Activated CD8-positive, alpha-beta memory T cell treated with anti-CD3 and anti-CD28 coated beads, Interleukin-2, amount 50 U/mL, for 24 hours (primary cell): ENCODE results near the gene KMT2C.

Experiments
- DNase-seq: peaks from one replicate; pipeline ENCODE4 v3.0.0-alpha.2; 2020; ENCODE audit errors: extremely low read depth

Gene KMT2C

GRCh38 chr7:152203095-152203494, 232.7 kb downstream of the KMT2C start:
- no peak for DNase-seq

DNA sequence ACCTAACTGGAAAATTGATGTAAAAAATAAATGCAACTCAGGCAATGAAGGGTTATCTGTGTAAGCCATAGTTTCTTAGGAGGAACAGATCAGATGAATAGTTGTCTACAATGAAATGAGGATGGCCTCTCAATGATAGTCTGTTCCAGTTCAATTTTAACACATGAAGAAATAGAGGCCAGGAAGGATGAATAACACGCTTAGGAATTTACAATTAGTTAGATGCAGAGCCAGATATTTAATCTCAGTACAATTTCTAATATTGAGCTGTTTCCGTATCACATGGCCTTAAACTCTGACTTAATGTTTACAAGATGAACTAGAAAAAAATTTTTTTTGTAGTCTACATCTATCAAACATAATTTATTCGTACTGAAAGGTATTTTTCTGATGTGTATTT, 233.7 kb downstream of the KMT2C start:
- DNase-seq, result no peak

DNA sequence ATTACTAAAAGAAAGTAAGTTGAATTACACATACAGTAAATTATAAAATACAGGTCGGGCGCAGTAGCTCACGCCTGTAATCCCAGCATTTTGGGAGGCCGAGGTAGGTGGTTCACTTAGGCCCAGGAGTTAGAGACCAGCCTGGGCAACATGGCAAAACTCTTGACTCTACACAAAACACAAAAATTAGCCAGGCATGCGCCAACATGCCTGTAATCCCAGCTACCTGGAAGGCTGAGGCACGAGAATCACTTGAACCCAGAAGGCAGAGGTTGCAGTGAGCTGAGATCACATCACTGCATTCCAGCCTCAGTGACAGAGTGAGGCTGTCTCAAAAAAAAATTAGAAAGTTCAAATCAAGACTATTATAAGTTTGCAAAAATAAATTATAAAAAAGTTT, 235.4 kb downstream of the KMT2C start:
- no peak for DNase-seq

DNA sequence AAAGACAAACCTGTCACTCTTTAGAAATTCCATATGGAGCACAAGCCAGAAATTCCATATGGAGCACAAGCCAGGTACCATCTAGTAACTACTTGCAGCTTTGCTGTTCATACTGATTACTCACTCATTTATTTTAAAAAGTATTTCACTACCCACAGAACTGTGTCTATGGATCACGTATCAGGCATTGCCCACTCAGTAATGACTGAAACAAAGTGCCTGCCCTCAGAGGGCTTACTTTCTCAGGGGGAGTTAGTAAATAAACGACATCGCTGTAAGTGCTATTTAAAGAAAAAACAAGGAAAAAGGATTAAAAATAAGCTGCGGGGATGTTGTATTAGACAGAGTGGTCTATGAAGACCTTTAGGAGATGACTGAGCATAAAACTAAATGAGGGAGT, 239.4 kb downstream of the KMT2C start:
- DNase-seq, result no peak

DNA sequence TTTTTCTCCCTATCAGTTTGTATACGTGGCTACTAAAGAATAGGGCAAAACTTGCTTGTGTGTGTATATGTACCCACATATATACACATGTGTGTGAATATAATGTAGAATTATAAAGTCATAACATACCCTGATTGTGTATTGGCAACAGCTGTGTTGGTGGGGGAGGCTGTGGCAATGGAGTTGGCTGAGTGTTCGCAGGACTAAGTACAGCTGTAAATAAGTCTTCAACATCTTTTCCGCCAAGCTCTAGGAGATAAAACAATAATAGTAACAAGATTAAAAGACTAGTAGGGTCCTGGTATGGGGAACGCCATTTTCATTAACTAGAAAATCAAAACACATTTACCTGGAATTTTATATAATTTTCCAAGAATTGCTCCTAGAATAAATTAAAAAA, 241.9 kb downstream of the KMT2C start:
- no peak for DNase-seq

- DNase-seq, result no peak
Measured at GRCh38 chr7:152189061-152189460, 246.7 kb downstream of the KMT2C start.

DNA sequence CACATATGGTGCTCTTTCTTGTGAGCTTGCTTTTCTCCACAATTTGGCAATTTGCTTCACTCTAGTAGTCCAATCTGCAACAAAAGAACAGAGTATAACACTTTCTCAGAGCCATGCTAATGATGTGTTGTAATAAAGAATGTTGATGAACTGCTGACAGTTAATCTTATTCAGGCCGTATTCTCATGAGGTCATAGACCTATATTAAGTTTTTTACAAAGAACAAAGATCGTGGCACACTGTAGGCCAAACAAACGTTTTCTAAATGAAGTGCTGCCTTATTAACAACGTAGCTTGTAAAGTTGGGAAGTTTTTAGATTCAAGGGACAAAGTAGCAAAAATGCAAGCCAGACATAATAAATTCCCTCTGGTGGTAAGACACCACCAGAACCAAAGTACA, 250.2 kb downstream of the KMT2C start:
- DNase-seq, result no peak

DNA sequence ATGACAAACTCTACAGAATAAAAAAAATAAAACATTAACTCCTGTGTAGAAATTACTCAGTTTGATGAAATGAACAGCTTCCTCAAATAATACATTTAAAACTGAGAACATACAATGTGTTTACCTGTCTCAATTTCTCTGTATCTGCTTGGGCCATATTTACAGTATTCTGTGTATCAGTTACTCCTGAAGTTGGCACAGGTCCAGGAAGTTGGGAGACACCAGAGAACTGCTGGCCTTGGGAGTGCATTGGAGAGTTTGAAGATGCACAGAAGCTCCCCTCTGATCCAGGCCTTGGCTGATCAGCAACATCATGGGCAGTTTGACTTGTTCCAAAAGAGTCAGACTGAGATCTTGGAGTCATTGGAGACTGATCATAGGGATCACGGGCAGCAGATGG, 255.2 kb downstream of the KMT2C start:
- no peak for DNase-seq

- DNase-seq, result no peak
Measured at GRCh38 chr7:152180048-152180447, 255.8 kb downstream of the KMT2C start.

GRCh38 chr7:152178405-152179058, 257.3 kb downstream of the KMT2C start:
- DNase-seq, result no peak

DNA sequence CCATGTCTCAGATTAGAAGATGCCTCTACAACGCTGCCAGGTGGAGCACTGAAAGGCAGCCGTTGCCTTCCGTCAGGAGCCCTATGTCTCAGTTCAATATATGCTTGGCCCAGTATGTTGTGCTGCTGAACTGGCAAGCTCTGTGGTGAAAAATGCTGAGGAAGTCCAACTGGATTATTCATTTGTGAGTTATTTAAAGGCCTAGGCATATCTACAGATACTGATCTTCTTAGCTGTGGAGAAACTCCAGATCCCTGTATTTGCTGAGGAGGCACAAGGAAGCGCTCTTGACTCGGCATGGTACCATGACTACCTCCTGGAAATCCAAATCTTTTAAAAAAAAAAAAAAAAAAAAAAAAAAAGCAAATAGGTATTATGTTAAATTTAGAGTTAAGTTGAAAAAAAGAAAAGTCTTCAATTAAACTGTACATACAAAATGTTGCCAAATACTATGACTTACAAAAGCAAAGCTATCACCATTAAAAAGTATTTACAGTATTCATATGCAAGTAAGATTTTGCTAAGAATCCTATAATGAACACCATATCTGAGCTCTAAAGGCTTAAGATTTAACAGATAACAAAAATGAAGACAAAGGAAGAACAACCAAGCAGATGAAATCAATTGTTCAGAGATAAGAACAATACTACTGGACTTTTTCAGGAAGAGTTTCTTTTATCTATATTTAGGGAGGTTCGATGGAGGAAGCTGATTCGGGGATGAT, 258.0 kb downstream of the KMT2C start:
- no peak for DNase-seq

DNA sequence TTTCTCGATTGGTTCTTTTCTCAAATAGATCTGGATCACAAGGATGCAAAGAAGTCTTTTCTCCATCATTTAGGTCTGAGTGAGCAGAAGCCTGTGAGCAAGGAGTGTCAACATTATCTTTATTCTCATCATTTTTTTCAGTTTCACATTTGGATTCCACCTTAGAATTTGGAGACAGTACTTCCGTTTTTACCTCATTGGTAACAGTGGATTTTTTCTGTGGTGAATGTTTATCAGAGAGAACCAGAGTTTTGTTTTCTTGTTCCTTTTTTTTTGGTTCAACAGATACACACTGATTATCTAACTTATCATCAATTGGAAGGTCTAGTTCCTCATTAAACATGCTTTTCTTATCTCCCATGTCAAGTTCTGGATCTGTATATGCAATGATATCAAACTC, 259.0 kb downstream of the KMT2C start:
- DNase-seq, result no peak

DNA sequence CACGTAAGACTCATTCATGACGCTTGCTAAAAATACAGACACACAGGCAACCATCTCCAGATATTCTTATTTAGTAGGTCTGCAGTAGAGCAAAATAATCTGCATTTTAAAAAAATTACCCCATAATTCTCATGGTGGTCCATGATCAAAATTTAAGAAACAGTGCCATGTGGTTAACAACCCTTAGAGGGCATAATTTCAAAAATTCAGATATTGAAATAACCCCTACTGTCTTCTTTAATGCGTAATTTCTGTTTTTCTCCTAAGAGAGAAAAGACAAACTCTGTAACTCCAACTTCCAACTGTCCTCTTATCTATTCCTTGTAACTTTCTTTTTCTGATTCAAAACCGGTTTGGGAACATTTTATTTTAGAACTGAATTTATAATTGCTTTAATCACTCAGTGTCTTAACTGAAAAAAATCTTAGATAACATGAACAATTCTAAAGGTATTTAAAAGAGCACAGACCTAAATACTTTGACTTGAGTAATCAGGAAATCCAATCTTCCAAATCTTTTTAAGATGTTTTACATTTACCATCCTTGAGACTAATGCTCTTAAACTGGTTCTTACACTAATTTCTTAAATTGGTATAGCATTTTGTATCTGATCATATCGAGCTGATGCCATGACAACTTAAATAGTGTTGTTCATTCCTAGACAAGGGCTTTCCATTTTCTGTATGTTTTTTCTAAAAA, 262.3 kb downstream of the KMT2C start:
- no peak for DNase-seq

GRCh38 chr7:152162287-152162686, 273.5 kb downstream of the KMT2C start:
- no peak for DNase-seq

GRCh38 chr7:152161171-152161570, 274.6 kb downstream of the KMT2C start:
- no peak for DNase-seq

GRCh38 chr7:152158801-152159587, 276.8 kb downstream of the KMT2C start:
- DNase-seq, result no peak

DNA sequence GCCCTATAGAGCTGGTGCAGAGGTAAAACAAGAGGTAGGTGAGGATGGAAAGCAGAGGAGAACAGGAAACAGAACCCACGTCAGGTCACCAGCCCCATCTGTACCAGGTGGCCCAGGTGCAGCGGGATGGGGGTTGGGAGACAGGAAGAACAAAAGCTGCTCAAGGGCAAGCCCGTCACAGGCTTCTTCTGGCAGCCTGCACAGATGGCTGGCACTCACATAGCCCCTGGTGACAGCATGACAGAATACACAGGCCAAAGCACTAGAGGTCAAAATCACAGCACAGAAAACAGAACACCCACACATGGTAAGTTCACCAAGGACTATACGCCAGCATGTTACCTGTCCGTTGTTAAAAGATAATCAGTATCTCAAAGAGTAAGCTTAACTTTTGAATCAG, 283.5 kb downstream of the KMT2C start:
- no peak for DNase-seq

DNA sequence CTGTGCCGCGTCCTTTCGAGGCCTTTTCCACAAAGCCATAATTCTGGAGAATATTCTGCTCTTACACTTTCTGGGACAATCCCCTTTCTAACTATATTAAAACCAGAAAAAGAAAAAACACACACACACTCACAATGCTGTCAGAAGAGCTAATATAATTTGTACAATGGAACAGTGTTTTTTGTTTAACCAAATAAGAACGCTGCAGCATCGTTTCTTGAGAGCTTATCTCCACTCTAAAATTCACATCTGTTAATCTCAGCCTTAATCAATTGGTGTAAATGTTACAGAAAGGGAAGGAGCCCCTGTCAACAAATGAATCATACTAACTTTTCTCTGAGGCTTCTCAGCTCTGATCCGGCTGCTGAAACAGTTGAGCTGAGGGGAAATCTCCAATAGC, 286.4 kb downstream of the KMT2C start:
- no peak for DNase-seq

DNA sequence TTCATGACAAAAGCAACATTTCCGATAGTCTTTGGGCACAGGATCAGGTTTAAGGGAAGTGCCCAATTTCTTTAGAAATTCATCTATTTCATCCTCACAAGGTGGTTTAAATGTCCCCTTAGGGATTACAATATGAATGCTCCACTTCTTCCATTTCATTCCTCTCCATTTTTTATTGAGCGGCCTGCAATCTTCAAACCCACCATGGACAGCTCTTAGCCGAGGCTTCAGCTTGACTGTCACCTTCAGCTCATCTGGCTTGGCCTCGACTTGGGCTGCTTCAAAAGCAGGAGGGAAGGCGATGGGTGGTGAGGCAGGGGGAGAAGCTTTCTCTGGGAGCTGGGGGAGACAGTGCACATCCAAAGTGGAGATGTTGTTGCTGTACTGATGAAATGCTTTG, 287.1 kb downstream of the KMT2C start:
- DNase-seq, result no peak

- DNase-seq, result no peak
Measured at GRCh38 chr7:152145853-152146466, 289.8 kb downstream of the KMT2C start.

- DNase-seq, result no peak
Measured at GRCh38 chr7:152144557-152145245, 291.1 kb downstream of the KMT2C start.
